HL-60/S4 (cell line): ENCODE data around the gene IZUMO1.
"Not testable (repeated sequence)": the region's sequence is repeated elsewhere in the genome, so short reads cannot be mapped to it uniquely, and the experiment has no call there.

Experiments used
- in situ Hi-C: fragments of 300-500 bp; cut with MboI; formaldehyde crosslinking; loops from 2 replicates; pipeline ENCODE4 v1.14.3; 2022; ENCODE audit warnings: low sequenced_read_pairs

Gene IZUMO1

DNA sequence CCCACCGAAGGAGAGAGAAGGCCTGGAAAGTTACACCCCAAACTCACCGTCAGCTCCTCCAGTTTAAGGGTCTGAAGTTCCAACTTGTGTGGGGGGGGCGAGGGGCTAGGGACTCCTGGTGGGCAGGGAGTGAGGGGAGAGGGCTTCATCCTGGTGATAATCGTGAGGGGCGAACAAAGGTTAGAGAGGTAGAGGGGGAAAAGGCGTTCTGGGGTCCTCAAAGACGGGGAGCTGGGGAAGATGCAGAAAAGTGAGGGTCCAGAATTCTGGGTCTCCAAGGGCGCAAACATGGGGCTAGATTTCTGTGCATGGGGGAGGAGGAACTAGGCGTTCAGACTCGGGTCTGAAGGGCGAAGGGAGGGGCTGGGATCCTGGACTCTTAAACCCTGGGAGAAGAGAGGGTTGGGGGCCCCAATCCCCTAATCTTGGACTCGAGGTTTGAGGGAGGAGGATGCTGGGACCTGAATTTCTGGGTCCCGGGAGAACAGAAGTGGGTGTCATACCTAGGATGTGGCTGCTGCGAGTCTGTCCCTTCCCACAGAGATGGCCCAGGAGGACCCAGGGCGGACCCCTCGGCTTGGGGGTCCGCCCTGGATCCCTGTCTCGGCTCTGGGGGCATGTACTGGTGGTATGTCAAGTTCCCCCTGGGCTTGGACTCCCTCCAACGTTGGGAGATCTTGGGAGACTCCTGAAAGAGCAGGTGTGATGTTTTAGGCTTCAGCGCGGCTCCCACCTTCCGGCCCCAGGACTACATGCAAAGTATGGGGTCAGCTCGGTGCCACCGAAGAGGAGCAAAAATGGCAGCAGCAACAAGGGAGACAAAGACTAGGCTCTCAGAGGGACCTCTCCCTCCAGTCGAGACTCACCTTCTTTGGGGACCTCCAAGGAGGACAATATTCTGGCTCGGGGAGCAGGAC lies 31.7 kb downstream of the IZUMO1 start:
- in situ Hi-C loops = no loop called here

GRCh38 chr19:48713864-48714755 lies 32.6 kb downstream of the IZUMO1 start:
- in situ Hi-C loops = no loop called here

DNA sequence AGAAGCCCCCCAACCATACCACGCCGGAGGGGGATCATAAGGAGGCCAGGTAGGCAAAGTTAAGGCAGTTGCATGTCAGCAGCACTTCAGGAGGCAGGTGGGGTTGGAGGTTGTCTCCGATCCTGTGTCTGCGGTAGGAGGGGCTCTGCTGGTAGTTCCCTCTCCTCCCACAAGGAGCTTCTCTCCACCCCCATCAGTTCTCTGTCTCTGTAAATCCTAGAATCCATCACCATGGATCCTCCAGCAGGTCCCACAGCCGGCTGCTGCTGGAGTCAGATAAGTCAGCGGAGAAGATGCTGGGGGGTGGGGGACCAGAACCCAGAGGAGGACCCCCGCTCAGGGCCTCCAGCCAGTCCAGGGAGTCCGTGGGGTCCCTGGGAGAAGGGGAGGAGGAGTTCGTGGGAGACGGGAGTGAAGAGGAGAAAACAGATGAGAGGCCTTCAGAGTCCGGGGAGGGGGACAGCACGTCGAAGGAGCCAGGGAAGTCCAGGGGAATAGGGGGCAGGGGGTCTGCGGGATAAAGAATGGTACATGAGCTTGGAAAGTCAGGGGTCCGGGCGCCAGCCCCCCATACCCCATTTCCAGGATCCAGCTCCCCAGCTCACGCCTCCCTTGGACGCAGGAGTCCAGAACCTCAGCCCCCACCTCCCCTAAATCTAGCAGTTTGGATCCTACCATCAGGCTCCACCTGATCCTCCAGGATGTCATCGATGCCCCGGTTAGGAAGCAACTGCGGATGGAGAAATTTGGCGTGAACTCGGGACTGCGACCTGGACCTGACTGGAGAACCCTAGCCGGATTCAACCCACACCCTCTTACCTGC lies 33.5 kb downstream of the IZUMO1 start:
- in situ Hi-C loops = no loop called here

GRCh38 chr19:48711106-48711662 lies 35.5 kb downstream of the IZUMO1 start:
- in situ Hi-C loops = no loop called here

GRCh38 chr19:48708471-48708870 lies 38.2 kb downstream of the IZUMO1 start:
- in situ Hi-C loops = no loop called here

GRCh38 chr19:48705431-48705830 lies 41.3 kb downstream of the IZUMO1 start:
- in situ Hi-C loops = no loop called here

DNA sequence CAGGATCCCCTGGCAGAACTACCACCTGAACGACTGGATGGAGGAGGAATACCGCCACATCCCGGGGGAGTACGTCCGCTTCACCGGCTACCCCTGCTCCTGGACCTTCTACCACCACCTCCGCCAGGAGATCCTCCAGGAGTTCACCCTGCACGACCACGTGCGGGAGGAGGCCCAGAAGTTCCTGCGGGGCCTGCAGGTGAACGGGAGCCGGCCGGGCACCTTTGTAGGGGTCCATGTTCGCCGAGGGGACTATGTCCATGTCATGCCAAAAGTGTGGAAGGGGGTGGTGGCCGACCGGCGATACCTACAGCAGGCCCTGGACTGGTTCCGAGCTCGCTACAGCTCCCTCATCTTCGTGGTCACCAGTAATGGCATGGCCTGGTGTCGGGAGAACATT lies 43.4 kb downstream of the IZUMO1 start:
- in situ Hi-C loops = no loop called here

DNA sequence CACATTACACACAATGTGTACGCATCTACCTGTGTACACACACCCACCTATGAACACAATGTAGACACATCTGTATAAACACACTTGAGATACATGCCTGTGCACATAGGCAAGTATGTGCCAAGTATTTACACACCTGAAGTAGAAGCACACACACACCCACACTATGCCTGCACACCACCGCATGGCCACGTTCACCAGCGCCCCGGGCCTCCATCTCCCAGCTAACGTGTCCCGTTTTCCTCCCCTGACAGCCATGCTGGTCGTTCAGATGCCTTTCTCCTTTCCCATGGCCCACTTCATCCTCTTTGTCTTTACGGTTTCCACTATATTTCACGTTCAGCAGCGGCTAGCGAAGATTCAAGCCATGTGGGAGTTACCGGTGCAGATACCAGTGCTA lies 44.0 kb downstream of the IZUMO1 start:
- in situ Hi-C loops = no loop called here

DNA sequence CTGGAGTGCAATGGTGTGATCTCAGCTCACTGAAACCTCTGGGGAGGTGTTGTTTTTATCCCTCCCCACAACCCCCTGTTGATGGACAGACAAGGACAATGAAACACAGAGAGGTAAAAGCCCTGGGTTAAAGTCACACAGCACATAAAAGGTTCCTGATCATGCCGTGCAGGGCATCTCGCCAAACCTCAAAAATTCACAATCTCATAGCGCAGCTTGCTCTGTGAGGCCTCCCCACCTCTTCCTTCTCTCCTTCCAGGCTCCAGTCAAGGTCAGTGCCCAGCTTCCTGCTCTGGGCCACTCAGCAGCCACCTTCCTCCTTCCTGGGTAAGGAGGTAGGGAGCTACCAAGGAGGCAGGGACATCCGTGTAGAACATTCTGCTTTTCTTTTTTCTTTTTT lies 48.7 kb downstream of the IZUMO1 start:
- in situ Hi-C loops = no loop called here

- in situ Hi-C loops = no loop called here
These were observed 50.2 kb downstream of the IZUMO1 start for GRCh38 chr19:48696353-48697010.

- in situ Hi-C loops = no loop called here
These were observed 50.9 kb downstream of the IZUMO1 start, which contains the start of gene FUT2 for GRCh38 chr19:48695743-48696352. FUT2 (plus strand) TSS chr19:48695971; CDS start chr19:48702957, 6,986 bp downstream.

GRCh38 chr19:48693629-48694028 lies 53.1 kb downstream of the IZUMO1 start:
- in situ Hi-C loops = not testable (repeated sequence)
